Measurements from ENCODE around the gene MEX3D. TPM values are rescaled to one million over a fixed set of nuclear protein-coding genes. Genes with fewer than 3 reads are reported as not detected.

Gene MEX3D
- polyA plus RNA-seq, 2 of the 4 experiments (the other 2 are of a cell fraction): 2.1 to 7.1 TPM

GRCh38 chr19:1560286-1560882, 7.7 kb downstream of the MEX3D start:
- 78% methylated on average over 20 of the region's 25 CpGs for WGBS (ENCODE audit: missing lambda C conversion rate)
- CTCF ChIA-PET: no interaction called here
- ATAC-seq: no peak
- no peak overlapping the region for H3K27ac ChIP-seq
- no peaks in the 10 kb centered on the region for H3K4me1 ChIP-seq
- no peaks in the 10 kb centered on the region for H3K9me3 ChIP-seq
- H3K4me3 ChIP-seq: no peak overlapping the region
- DNase-seq (ENCODE audit: low read depth in 1 of 2, low spot score in 1 of 2): no peak
- TF ChIP-seq GATA3 (IDR thresholded peaks at IDR 0.05; ENCODE audit: borderline replicate concordance): no peak
- TF ChIP-seq JUNB (IDR thresholded peaks at IDR 0.05): no peak
- no peak for TF ChIP-seq TP53 (CRISPR knock-in tag; IDR thresholded peaks at IDR 0.05)
- TF ChIP-seq ZNF302 (CRISPR knock-in tag; IDR thresholded peaks at IDR 0.05): no peak
- no peak for TF ChIP-seq NR3C1 (IDR thresholded peaks at IDR 0.05)
- no peak for TF ChIP-seq MYC (IDR thresholded peaks at IDR 0.05; ENCODE audit: borderline replicate concordance, low read length)
- TF ChIP-seq MAX (IDR thresholded peaks at IDR 0.05): no peak
- no peak for TF ChIP-seq BCL3 (IDR thresholded peaks at IDR 0.05)
- TF ChIP-seq HES2 (IDR thresholded peaks at IDR 0.05): no peak
- TF ChIP-seq FOSB (CRISPR knock-in tag; IDR thresholded peaks at IDR 0.05): no peak
- TF ChIP-seq HOXB13 (CRISPR knock-in tag; IDR thresholded peaks at IDR 0.05; ENCODE audit: low read depth): no peak
- no peak for TF ChIP-seq EHMT2 (IDR thresholded peaks at IDR 0.05; ENCODE audit: low read depth)
- no peak for TF ChIP-seq FOSL2 (IDR thresholded peaks at IDR 0.05)
- TF ChIP-seq FOSL2 (CRISPR knock-in tag; IDR thresholded peaks at IDR 0.05): no peak
- TF ChIP-seq SMC3 (IDR thresholded peaks at IDR 0.05): no peak
- TF ChIP-seq RCOR1 (IDR thresholded peaks at IDR 0.05; ENCODE audit: low read depth, low read length): no peak
- TF ChIP-seq ZC3H11A (IDR thresholded peaks at IDR 0.05): no peak
- no peak for TF ChIP-seq CTCF (IDR thresholded peaks at IDR 0.05)
- TF ChIP-seq MAFK (IDR thresholded peaks at IDR 0.05; ENCODE audit: partially characterized antibody): no peak
- TF ChIP-seq EHF (CRISPR knock-in tag; IDR thresholded peaks at IDR 0.05): no peak
- FAIRE-seq: no peak
- no peak overlapping the region for H3K4me2 ChIP-seq
- POLR2A ChIA-PET: no interaction called here

GRCh38 chr19:1558552-1558951, 9.6 kb downstream of the MEX3D start:
- ChIA-PET CTCF (interaction anchor here (0.6 to 1.2 kb wide), 3 partner anchors 15 to 114 kb away, joined by 3 to 5 read pairs (median 4); no protein-coding TSS in a partner anchor), POLR2A (no interaction called here)
- 86% methylated on average over 12 of the region's 12 CpGs for WGBS (ENCODE audit: missing lambda C conversion rate)
- TF ChIP-seq FOXS1 (CRISPR knock-in tag; IDR thresholded peaks at IDR 0.05): no peak
- TF ChIP-seq NPAS2 (CRISPR knock-in tag; IDR thresholded peaks at IDR 0.05; ENCODE audit: borderline replicate concordance): no peak
- TF ChIP-seq FOSL2 (IDR thresholded peaks at IDR 0.05): no peak
- TF ChIP-seq FOSL2 (CRISPR knock-in tag; IDR thresholded peaks at IDR 0.05): no peak
- TF ChIP-seq POLR2A (IDR thresholded peaks at IDR 0.05; ENCODE audit: low read length): no peak
- no peak for TF ChIP-seq PHF8 (IDR thresholded peaks at IDR 0.05; ENCODE audit: borderline replicate concordance, low read depth)
- TF ChIP-seq CBX2 (IDR thresholded peaks at IDR 0.05; ENCODE audit: borderline replicate concordance, low read depth): no peak
- no peak for TF ChIP-seq CHD2 (IDR thresholded peaks at IDR 0.05; ENCODE audit: low read length, partially characterized antibody)
- no peak for TF ChIP-seq JUN (IDR thresholded peaks at IDR 0.05)
- no peak for TF ChIP-seq ZNF302 (CRISPR knock-in tag; IDR thresholded peaks at IDR 0.05)
- Histone ChIP-seq H3K4me2 (no peak overlapping the region), H3K4me1 (no peaks in the 10 kb centered on the region), H3K27ac (no peak overlapping the region), H3K4me3 (no peak overlapping the region), H3K9me3 (no peaks in the 10 kb centered on the region)
- FAIRE-seq (no peak), DNase-seq (ENCODE audit: low read depth in 1 of 2, low spot score in 1 of 2) (no peak), ATAC-seq (no peak)

Data from A549 (cell line).